Stimulated activated CD4-positive, alpha-beta T cell treated with anti-CD3 and anti-CD28 coated beads, Interleukin-4, amount 100 ng/mL, for 1 hour (primary cell): ENCODE results near the gene DLG1.
"Not testable (repeated sequence)": the region's sequence is repeated elsewhere in the genome, so short reads cannot be mapped to it uniquely, and the experiment has no call there.

ENCODE experiments used
- DNase-seq: peaks from one replicate; pipeline ENCODE4 v3.0.0-alpha.2; 2020

The DLG1 gene

DNA sequence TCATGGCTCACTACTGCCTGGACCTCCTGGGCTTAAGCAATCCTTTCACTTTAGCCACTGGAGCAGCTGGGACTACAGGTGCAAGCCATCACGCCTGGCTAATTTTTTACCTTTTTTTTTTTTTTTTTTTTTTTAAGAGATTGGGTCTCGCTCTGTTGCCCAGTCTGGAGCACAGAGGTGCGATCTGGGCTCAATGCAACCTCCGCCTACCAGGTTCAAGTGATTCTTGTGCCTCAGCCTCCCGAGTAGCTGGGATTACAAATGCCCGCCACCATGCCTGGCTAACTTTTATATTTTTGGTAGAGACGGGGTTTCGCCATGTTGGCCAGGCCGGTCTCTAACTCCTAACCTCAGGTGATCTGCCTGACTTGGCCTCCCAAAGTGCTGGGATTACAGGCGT is 218.1 kb downstream of the DLG1 start:
- no peak for DNase-seq

DNA sequence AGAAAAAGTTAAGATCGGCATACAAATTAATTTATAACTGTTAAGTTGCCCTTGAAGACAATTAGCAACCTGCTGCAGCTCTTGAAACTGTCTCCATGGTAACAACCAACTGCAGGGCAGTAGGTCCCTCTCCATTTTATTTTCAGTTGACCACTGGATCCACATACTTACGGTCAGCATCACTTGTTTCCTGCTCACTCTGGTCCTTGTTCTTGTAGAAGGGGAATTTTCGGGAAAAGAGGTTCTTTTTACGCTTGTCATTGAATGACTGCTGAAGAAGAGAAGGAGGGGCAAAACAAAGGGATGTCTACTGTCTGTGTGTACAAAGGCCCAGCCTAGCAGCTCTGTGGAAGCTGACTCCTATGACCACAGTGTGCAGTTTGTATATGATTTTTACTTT is 222.0 kb downstream of the DLG1 start:
- no peak for DNase-seq

DNA sequence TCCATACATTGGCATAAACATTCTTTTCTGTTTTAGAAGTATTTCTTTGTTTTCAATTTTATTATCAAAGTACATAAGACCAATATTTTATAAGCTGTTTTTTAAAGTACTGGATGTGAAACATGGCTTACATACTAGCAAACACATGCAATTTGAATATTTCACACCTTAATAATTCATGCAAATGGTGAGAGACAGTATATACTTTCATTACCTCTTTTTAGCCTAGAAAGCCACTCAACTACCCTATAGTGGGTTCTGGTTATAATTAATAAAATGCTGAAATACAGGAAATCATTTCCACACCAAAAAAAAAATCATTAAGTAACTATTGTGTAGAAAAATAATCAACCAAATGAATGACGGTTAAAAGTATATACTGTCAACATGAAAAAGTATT is 230.3 kb downstream of the DLG1 start:
- no peak for DNase-seq

DNA sequence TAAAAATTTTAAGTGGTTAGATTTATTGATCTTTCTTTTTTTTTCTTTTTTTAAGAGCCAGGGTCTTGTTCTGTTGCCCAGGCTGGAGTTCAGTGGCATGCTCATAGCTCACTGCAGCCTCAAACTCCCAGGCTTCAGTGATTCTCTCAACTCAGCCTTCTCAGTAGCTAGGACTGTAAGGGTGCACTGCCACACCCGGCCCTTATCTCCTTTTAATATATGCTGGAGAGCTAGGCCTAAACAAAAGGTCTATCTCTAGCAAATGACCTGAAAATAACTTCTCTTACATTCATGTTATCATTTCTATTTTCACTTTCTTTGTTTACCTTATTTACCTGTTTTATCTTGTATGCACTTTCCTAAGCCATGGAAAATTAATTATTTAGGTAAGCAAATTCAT is 233.6 kb downstream of the DLG1 start:
- no peak for DNase-seq

DNA sequence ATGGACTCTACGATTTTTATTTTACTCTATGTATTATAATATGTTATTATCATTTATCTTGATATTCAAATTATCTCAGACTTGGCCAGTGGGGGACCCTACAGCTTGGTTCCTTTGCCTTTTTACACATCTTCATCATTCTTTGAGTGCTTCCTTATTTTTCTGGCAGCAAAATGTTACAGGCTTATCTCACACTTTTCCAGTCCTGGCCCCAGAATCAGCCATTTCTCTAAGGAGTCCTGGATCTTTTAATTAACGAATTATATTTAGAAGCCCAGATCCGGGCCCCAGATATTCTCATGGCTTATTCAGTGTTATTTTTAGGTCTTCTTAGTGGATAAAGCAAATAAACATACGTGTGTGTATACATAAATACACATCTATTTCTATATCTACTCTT is 236.0 kb downstream of the DLG1 start:
- no peak for DNase-seq

DNA sequence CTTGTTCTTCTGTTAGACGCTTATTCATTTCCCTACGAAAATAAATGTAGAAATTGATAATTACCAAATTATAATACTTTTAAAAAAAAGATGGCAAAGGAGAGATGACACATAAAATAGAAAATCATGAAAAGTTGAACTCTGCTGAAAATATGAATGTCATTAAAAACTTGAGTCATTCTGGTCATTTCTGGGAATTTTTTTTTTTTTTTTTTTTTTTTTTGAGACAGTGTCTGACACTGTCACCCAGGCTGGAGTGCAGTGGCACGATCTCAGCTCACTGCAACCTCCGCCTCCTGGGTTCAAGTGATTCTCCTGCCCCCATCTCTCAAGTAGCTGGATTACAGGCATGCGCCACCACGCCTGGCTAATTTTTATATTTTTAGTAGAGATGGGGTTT is 246.8 kb downstream of the DLG1 start:
- not testable (repeated sequence) for DNase-seq

DNA sequence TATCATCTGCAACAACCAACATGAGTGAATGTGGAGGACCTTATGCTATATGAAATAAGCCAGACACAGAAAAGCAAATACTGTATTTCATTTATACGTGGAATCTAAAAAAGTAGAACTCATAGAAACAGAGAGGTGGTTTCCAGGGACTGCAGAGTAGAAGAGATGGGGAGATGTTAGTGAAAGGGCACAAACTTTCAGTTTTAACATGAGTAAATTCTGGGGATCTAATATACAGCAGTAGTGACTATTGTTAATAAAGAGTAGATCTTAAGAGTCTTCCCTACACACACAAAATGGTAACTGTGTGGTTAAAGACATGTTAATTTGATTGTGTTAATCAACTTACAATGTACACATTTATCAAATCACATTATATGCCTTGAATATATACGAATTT is 247.9 kb downstream of the DLG1 start:
- no peak for DNase-seq

DNA sequence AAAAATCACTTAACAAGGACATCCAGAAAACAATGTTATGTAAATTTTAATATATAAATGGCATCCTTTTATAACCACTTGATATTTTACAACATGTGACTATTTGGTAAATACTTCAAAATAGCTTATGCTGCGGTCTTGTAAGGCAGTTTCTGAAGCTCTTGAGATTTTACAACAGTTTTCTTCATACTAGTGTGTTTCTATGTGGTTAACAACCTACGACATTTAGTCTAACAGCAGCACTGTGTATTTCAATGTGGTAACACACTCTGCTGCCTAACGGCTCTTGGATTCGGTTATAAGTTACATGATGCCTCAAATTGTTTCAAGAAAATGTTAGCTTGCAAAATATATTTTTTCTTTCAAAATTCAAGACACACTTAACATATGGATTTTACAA is 255.9 kb downstream of the DLG1 start:
- DNase-seq: no peak

DNA sequence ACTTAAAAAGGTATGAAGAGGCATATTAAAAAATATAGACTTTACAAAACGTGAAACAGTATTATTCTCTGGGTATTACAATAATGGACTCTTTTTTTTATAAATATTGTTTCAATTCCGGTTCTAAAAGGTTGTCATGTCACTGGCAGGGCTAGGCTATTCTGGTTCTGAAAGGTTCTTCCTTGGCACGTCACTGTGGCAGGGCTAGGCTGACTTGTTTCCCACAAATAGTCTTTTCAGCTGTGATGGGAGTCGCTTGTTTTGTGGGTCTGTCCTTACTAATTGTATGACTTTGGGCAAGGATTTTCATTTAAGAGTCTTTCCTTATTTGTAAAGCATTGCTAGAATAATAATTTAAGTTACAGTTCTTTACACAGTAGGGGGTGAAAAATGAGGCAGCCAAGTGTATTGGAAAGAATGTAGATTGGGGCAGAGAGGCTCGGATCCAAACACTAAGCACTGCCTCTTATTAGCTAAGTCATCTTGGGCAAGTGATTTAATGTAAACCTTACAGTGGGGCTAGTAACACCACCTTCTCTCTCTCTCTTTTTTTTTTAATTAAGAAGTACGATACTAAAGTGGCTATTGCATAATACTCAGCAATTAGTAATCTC is 256.4 kb downstream of the DLG1 start:
- no peak for DNase-seq

DNA sequence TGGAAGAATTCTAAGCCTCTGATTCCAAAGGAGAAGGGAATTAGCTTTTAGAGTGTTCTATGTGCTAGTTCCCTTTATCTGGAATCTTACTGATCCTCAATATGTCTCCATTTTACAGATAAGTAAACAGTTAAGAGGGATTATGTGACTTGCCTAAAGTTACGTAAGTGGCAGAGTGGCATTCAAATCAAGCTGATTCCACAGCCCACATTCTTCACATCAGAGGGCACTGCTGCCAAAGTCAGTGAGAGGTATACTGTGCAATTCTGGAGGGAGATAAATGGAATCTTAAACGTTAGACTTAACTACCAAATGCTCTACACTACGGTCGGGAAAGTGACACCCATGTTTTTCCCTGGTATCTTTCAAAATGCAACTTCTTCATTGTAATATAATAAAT is 257.8 kb downstream of the DLG1 start:
- DNase-seq: no peak

DNA sequence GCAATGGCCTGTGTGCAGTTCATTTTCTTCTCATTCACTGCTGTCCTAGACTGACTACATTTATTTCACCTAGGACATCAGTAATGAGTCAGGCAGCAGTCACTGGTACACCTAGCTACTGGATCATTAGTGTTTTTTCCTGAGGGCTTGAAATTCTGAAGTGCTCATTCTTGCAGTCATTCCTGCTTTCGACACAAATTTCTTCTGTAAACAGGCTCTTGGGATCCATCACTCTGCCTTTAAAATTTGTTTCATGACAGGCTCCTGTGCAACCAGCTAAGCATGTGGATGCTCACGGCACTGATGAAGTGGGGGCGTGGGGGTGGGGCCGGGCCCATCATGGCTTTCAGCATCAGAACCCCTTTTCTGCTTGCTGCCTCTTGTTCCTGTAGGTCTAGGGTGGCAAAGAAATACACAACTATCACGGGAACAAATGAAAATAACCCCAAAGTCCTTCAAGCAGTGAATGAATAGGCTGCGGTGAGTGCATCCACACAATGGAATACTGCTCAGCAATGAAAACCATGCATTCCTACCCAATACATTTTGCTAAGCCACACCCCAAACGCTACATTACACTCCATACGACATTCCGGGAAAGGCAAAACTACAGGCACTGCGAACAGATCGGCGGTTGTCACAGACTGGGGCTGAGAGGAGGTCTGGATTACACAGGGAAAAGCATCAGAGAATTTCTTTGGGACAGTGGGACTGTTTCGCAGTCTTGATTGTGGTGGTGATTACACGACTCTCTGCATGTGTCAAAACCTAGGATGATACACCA is 259.5 kb downstream of the DLG1 start:
- no peak for DNase-seq

DNA sequence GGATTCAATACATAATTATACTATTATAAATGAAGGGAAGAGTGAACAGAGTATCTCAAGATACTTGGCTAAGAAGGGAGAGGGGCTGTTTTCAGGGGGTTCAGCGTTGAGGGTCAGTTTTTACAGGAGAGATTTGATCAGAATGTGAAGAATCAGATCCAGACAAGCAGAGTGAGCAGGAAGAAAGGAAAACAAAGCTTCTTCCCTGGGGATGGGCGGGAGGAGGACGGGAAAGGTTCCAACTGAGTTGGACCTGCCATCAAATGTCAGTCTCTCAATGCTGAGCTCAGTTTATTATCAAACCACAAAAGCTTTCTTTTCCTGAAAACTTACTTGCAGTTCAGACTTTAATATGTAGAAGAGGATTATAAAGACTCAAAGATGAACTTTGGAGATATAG is 262.8 kb downstream of the DLG1 start:
- no peak for DNase-seq

DNA sequence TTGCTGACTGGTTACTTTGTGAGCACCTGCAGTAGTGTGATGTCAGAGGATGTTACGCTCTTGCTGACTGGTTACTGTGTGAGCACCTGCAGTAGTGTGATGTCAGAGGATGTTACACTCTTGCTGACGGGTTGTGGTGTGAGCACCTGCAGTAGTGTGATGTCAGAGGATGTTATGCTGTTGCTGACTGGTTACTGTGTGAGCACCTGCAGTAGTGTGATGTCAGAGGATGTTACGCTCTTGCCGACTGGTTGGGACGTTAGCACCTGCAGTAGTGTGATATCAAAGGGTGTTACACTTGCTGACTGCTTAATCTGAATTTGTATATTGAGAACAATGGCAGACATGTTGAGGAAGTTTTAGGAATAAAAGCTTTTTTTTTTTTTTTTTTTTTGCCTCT is 263.6 kb downstream of the DLG1 start:
- not testable (repeated sequence) for DNase-seq

DNA sequence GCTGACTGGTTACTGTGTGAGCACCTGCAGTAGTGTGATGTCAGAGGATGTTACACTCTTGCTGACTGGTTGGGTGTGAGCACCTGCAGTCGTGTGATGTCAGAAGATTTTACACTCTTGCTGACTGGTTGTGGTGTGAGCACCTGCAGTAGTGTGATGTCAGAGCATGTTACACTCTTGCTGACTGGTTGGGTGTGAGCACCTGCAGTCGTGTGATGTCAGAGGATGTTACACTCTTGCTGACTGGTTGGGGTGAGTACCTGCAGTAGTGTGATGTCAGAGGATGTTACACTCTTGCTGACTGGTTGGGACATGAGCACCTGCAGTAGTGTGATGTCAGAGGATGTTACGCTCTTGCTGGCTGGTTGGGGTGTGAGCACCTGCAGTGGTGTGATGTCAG is 264.6 kb downstream of the DLG1 start:
- not testable (repeated sequence) for DNase-seq

DNA sequence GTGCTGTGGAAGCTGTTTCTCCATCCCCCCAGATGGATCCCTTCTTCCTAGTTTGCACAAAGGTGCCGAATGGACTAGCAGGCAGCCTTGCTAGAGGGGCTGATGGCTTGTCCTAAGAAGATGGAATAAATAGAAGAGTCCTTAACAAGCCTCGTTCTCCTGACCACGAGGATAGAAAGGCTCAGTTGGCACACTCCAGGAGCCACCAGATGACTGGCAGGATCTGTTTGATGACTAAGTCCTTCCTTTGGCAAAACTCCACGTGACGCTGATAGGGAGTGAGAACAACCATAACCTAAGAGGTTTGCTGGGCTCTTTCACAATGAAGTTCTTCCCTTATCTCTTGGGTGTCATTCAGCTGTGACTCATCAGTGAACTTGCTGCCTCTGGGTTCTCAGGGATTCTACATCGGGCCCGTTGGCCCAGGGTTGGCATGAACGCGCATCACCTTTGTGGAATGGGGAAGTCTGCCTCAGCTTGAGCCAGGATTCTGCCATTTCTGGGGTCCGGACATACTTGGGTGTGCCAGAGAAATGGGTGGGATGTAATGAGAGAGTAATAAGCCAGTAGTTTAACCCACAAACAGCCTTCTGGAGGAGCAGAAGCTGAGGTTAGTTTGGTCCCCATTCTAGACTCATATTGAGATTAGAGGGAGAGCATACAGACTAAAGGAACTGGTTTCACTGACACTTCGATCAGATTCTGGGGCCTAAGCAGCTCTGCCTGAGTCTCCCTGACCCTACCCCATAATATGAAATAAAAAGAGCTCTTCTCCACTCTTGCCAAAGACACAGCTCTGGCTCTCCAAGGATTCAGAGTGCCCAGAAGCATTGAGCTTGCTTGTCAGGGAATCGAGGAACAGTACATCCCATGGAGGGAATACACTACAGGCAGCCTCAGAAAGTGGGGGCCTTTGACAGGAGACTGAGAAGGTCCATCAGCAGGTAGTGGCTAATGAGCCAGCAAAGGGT is 266.8 kb downstream of the DLG1 start:
- DNase-seq: no peak

DNA sequence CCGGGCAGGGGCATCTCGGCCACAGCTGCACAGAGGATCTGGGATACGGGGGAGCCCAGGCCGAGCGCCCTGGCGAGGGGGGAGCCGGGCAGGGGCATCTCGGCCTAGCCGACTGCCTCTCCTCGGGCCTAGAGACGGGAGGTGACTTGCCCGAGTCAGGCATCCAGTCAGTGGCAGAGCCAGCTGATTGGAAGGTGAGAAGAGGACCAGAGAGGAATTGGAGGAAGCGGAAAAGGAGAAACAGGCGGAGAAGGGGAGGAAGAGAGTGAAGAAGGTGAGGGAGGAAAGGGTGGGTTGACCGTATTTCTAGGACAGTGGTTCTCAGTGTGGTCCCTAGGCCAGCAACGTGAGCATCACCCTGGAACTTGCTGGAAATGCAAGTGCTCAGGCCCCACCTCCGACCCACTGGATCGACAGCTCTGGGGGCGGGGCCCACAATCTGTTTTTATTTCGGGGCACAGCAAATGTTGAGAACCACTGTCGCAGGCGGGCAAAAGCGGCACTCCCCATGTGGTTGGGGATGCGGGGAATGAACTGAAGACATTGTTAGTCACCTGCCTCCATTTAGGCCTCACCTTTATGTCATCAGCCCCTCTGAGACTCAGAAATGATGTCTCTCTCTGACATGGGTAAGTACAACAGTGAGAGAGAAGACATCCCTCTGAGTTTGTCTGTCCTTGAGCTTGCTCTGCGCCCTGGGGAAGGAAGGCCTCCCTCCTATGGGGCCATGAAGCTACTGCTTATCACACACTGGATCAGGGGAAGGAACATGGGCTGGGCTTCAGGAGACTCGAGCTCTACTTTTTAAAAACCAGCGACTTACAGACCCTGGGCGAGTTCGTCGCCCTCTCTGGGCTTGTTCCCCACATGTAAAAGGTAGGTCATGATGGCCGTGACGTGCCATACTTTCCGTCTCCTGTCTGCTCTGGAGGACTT is 267.8 kb downstream of the DLG1 start:
- no peak for DNase-seq

DNA sequence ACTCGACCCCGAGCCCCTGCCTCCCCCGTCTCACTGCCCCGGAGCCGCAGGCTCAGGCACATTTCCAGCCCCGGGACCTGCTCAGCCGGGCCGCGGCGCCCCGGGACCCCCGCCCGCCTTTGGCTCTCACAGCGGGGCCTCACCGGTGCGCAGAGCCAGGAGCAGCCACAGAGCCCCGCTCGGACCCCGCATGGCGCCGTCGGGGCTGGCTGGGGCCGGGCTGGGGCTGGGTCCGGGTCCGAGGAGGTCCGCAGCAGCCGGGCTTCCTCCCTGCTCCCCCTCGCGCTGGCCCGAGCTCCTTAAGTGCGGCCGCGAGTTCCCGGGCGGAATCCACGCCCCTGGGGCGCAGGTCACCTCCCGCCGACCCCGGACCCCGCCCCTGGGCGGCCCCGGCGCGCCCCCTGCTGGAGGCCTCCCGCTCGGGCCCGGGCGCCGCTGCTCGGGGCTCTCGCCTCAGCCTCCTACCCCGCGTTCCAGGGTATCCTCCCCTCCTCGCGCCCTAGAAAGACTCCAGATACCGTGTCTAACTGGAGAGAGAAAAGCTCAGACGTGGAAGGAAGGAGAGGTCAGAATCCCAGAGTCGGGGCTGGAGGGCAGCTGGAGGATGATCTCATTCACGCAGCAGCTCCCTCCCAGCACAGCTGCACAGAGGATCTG is 268.8 kb downstream of the DLG1 start, which contains the start of gene MELTF:
Gene MELTF (minus strand): TSS at position 307 of the 657 bp plus-strand sequence. CDS start 115 bp downstream, at position 192.
- DNase-seq: peak; percentile 74

DNA sequence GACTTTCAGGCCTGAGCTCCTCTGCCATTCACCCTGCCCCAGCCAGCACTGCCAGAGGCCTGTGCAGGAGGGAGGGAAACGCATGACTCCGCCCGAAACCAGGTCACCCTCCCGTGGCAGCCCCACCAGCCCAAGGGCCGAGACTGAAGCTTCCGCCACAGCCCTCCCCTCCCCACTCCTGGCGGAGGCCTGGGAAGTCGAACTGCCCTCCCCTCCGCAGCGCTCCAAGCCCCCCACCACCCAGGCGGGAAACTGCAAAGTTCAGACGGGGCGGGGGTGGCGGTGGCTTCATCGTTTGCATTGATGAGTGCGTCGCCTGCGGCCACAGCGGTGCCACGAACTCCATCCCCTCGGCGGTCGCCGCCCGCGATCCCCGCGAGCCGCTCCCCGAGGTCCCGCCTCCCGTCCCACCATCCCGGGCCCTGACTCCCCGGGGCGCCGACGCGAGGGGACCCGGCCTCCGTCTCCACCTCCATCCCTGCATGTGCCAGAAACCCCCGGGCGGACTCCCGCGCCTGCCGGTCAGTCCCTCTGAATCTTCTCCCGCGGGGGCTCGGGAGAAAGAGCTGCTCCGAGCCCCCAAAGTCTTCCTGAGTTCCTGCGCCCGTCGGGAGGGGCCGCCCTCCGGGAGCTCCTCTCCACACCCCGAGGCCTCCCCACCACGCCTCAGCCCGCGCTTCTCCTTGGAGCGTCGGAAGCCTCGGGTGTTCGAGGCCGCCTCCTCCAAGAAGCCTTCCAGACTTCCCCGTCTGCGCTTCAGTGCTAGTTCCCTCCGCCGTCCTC is 269.5 kb downstream of the DLG1 start:
- no peak for DNase-seq

DNA sequence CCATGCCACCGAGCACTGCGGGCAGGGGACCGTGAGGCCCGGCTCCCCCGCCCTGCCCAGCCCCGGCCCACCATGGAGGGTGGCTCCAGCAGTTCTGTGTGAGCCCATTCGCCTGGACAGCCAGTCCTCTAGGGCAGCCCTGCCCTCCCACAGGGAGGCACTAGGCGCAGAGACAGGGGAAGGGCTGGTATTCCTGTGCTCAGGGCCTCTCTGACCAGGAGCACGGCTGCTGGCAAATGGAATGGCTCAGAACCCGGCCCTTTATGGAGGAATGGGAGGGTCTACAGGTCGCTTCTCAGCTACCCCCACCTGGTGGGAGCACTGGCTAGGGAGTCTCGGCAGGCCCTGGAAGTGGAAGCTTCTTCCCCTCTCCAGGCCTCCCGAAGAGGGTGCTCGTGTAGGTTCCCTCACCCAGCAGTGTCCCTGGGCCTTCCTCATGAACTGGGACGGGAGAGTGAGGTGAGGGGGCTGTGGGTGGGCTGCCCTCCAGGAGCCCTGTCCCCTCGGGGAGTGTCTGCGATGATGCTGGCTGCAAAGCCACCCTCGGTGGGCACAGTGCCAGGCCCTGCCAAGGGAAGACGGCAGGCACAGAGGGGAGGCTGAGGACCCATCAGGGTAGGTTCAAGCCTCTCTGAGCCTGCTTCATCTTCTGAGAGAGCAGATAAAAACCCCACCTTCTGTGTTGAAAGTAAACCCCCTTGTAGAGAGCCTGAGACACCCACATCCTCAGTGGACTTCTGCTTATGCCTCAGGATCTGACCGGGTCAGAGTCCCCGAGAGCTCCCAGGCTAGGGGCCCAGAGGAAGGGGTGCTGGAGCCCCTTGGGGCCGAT is 270.3 kb downstream of the DLG1 start:
- DNase-seq: no peak
